ENCODE data around the gene CSE1L.
"Not testable (repeated sequence)": the region's sequence is repeated elsewhere in the genome, so short reads cannot be mapped to it uniquely, and the experiment has no call there.

The CSE1L gene

GRCh38 chr20:49063279-49063678 lies 17.2 kb downstream of the CSE1L start:
- DNase-seq = no peak

- no peak for DNase-seq
Measured at GRCh38 chr20:49074521-49074920, 28.4 kb downstream of the CSE1L start.

- DNase-seq = no peak
Measured at GRCh38 chr20:49078310-49078709, 32.2 kb downstream of the CSE1L start.

- not testable (repeated sequence) for DNase-seq
Measured at GRCh38 chr20:49082295-49082694, 36.2 kb downstream of the CSE1L start.

- DNase-seq = no peak
Measured at GRCh38 chr20:49091104-49091503, 45.0 kb downstream of the CSE1L start.

GRCh38 chr20:49091762-49092161 lies 45.6 kb downstream of the CSE1L start:
- DNase-seq = no peak

GRCh38 chr20:49096203-49096730 lies 50.2 kb downstream of the CSE1L start:
- DNase-seq = no peak

GRCh38 chr20:49097159-49097558 lies 51.0 kb downstream of the CSE1L start:
- no peak for DNase-seq

GRCh38 chr20:49098136-49098535 lies 52.0 kb downstream of the CSE1L start:
- DNase-seq = no peak

- DNase-seq = no peak
Measured at GRCh38 chr20:49099011-49099410, 52.9 kb downstream of the CSE1L start.

- DNase-seq = not testable (repeated sequence)
Measured at GRCh38 chr20:49100292-49100691, 54.2 kb downstream of the CSE1L start.

GRCh38 chr20:49100972-49101371 lies 54.9 kb downstream of the CSE1L start:
- no peak for DNase-seq

GRCh38 chr20:49103019-49103418 lies 56.9 kb downstream of the CSE1L start:
- DNase-seq = no peak

GRCh38 chr20:49103647-49104364 lies 57.7 kb downstream of the CSE1L start:
- DNase-seq = no peak

GRCh38 chr20:49104365-49104648 lies 58.2 kb downstream of the CSE1L start:
- DNase-seq = no peak

GRCh38 chr20:49104979-49105547 lies 59.0 kb downstream of the CSE1L start:
- DNase-seq = not testable (repeated sequence)

- no peak for DNase-seq
Measured at GRCh38 chr20:49106328-49106727, 60.2 kb downstream of the CSE1L start.

- no peak for DNase-seq
Measured at GRCh38 chr20:49110767-49111694, 64.9 kb downstream of the CSE1L start.

GRCh38 chr20:49112596-49113274 lies 66.6 kb downstream of the CSE1L start:
- DNase-seq = no peak

- DNase-seq = no peak
Measured at GRCh38 chr20:49115564-49115963, 69.5 kb downstream of the CSE1L start.

- DNase-seq = no peak
Measured at GRCh38 chr20:49118307-49118706, 72.2 kb downstream of the CSE1L start.

GRCh38 chr20:49119988-49120387 lies 73.9 kb downstream of the CSE1L start:
- DNase-seq = no peak

- DNase-seq = no peak
Measured at GRCh38 chr20:49122920-49123319, 76.8 kb downstream of the CSE1L start.

Measured in activated CD4-positive, alpha-beta T cell treated with anti-CD3 and anti-CD28 coated beads, Interleukin-2, amount 50 U/mL, for 4 hours (primary cell).